ENCODE data around the gene SNAPC5.

GRCh38 chr15:66461917-66462316 lies 35.6 kb downstream of the SNAPC5 start:
- TF ChIP-seq CTCF (conservative IDR thresholded peaks at IDR 0.05; ENCODE audit: low read depth, low read length) (no peak), EZH2 (IDR thresholded peaks at IDR 0.05; ENCODE audit: low read length, unreplicated experiment) (no peak)

All from PC-3 (cell line).